ENCODE results near the gene DPF3. TPM values are rescaled to one million over a fixed set of nuclear protein-coding genes. Genes with fewer than 3 reads are reported as not detected.

DPF3 gene
- total RNA-seq, 1 experiment from 2014 or later, result 6.4 TPM

Other genes starting within 250 kb of the DPF3 start
- gene DCAF4, start 32.4 kb upstream of the DPF3 start, total RNA-seq (2014; rRNA removed; shearing (Covaris generic)), result 19.8 and 33.4 TPM in 2 replicates
- gene ZFYVE1, start 133.0 kb upstream of the DPF3 start, total RNA-seq (2014; rRNA removed; shearing (Covaris generic)), result 3.8 and 5.3 TPM in 2 replicates
- gene RBM25, start 164.4 kb upstream of the DPF3 start, total RNA-seq (2014; rRNA removed; shearing (Covaris generic)), result 57.4 and 58.1 TPM in 2 replicates
- 24.1 and 27.2 TPM in 2 replicates for gene PSEN1, start 242.4 kb upstream of the DPF3 start, total RNA-seq (2014; rRNA removed; shearing (Covaris generic))

Data from Daoy (cell line).